Activated T-helper 2 cell treated with anti-CD3 and anti-CD28 coated beads, Interferon-gamma antibody, Interleukin-2, Interleukin-4, amounts not matched to agents 10 μg/mL and 5 μg/mL and 100 μg/mL, durations not matched to agents 14 hours and 24 hours and 36 hours (primary cell): ENCODE results near the gene NFATC2IP. TPM values are rescaled to one million over a fixed set of nuclear protein-coding genes. Genes with fewer than 3 reads are reported as not detected.
"Not testable (repeated sequence)": the region's sequence is repeated elsewhere in the genome, so short reads cannot be mapped to it uniquely, and the experiment has no call there.

Source experiments
- DNase-seq: peaks from one replicate; pipeline ENCODE4 v3.0.0; 2021; ENCODE audit warnings: low spot score
- H3K27ac Mint-ChIP-seq: one replicate; pipeline ENCODE4 v1.8.0; 2021; ENCODE audit warnings: mixed read lengths
- H3K27me3 Mint-ChIP-seq: one replicate; pipeline ENCODE4 v1.8.0; 2021; ENCODE audit warnings: low read depth, mixed read lengths
- H3K36me3 Mint-ChIP-seq: one replicate; pipeline ENCODE4 v1.8.0; 2021; ENCODE audit warnings: low read depth, mixed read lengths
- H3K4me1 Mint-ChIP-seq: one replicate; pipeline ENCODE4 v1.8.0; 2021; ENCODE audit warnings: low read depth, mixed read lengths
- H3K4me3 Mint-ChIP-seq: one replicate; pipeline ENCODE4 v1.8.0; 2021; ENCODE audit warnings: low read depth, mild to moderate bottlenecking, moderate library complexity, mixed read lengths
- H3K9me3 Mint-ChIP-seq: one replicate; pipeline ENCODE4 v1.8.0; 2021; ENCODE audit warnings: mixed read lengths
- intact Hi-C: fragments of 100-400 bp; cut with micrococcal nuclease; formaldehyde crosslinking; loops from one replicate; pipeline ENCODE4 v1.15.1; 2023
- total RNA-seq: library from RNA; stranded (reverse); gene quantifications from 2 replicates; pipeline ENCODE4 v1.2.3, GENCODE V29; 2022

Gene NFATC2IP
- total RNA-seq, 1 donor from 2014 or later: 106 TPM

DNA sequence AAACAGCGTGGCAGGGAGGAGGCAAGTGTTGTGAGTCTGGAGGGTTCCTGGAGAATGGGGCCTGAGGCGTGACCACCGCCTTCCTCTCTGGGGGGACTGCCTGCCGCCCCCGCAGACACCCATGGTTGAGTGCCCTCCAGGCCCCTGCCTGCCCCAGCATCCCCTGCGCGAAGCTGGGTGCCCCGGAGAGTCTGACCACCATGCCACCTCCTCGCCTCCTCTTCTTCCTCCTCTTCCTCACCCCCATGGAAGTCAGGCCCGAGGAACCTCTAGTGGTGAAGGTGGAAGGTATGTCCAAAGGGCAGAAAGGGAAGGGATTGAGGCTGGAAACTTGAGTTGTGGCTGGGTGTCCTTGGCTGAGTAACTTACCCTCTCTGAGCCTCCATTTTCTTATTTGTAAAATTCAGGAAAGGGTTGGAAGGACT lies 18.9 kb upstream of the NFATC2IP start, which contains the start of gene CD19:
CD19 (plus strand) TSS at position 171 of the 425 bp plus-strand sequence; CDS start at position 201, 30 bp downstream.
- DNase-seq: no peak
- no peaks in the 10 kb centered on the region for H3K36me3 Mint-ChIP-seq
- H3K4me3 Mint-ChIP-seq: no peak within 1 kb of the TSS
- H3K9me3 Mint-ChIP-seq: no peaks in the 10 kb centered on the region
- intact Hi-C loops: no loop called here
- H3K27ac Mint-ChIP-seq: no peak within 1 kb of the TSS
- peaks cover 18% of the 10 kb centered on the region for H3K4me1 Mint-ChIP-seq
- no peaks in the 10 kb centered on the region for H3K27me3 Mint-ChIP-seq

DNA sequence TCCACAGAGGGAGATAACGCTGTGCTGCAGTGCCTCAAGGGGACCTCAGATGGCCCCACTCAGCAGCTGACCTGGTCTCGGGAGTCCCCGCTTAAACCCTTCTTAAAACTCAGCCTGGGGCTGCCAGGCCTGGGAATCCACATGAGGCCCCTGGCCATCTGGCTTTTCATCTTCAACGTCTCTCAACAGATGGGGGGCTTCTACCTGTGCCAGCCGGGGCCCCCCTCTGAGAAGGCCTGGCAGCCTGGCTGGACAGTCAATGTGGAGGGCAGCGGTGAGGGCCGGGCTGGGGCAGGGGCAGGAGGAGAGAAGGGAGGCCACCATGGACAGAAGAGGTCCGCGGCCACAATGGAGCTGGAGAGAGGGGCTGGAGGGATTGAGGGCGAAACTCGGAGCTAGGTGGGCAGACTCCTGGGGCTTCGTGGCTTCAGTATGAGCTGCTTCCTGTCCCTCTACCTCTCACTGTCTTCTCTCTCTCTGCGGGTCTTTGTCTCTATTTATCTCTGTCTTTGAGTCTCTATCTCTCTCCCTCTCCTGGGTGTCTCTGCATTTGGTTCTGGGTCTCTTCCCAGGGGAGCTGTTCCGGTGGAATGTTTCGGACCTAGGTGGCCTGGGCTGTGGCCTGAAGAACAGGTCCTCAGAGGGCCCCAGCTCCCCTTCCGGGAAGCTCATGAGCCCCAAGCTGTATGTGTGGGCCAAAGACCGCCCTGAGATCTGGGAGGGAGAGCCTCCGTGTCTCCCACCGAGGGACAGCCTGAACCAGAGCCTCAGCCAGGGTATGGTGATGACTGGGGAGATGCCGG lies 18.2 kb upstream of the NFATC2IP start:
- no peak overlapping the region for H3K4me3 Mint-ChIP-seq
- DNase-seq: no peak
- H3K9me3 Mint-ChIP-seq: no peaks in the 10 kb centered on the region
- H3K27me3 Mint-ChIP-seq: no peaks in the 10 kb centered on the region
- no peak overlapping the region for H3K27ac Mint-ChIP-seq
- no peaks in the 10 kb centered on the region for H3K36me3 Mint-ChIP-seq
- intact Hi-C loops: no loop called here
- H3K4me1 Mint-ChIP-seq: peaks cover 18% of the 10 kb centered on the region

DNA sequence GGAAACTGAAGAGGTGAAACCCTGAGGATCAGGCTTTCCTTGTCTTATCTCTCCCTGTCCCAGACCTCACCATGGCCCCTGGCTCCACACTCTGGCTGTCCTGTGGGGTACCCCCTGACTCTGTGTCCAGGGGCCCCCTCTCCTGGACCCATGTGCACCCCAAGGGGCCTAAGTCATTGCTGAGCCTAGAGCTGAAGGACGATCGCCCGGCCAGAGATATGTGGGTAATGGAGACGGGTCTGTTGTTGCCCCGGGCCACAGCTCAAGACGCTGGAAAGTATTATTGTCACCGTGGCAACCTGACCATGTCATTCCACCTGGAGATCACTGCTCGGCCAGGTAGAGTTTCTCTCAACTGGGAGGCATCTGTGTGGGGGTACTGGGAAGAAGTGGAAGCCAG lies 17.6 kb upstream of the NFATC2IP start:
- Mint-ChIP-seq H3K36me3 (no peaks in the 10 kb centered on the region), H3K9me3 (no peaks in the 10 kb centered on the region), H3K4me3 (no peak overlapping the region), H3K27ac (no peak overlapping the region), H3K4me1 (peaks cover 18% of the 10 kb centered on the region), H3K27me3 (no peaks in the 10 kb centered on the region)
- intact Hi-C loops: no loop called here
- no peak for DNase-seq

DNA sequence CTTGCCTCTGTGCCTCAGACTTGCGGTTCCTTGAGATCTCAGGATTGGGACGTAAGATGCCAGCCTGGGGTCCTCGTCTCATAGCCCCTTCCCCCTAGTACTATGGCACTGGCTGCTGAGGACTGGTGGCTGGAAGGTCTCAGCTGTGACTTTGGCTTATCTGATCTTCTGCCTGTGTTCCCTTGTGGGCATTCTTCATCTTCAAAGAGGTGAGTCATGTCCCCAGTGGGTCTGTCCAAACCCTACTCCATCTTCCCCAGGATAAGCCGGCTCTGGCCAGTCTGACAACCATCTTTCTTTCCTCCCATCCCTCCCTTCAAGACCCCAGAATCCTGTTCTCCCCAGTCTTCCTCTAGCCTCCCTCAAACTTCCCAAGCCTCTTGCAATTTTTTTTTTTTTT lies 15.4 kb upstream of the NFATC2IP start:
- Mint-ChIP-seq H3K4me3 (no peak overlapping the region), H3K36me3 (no peaks in the 10 kb centered on the region), H3K9me3 (no peaks in the 10 kb centered on the region), H3K27me3 (no peaks in the 10 kb centered on the region), H3K27ac (no peak overlapping the region), H3K4me1 (peaks cover 18% of the 10 kb centered on the region)
- intact Hi-C loops: no loop called here
- no peak for DNase-seq

- Mint-ChIP-seq H3K27me3 (no peaks in the 10 kb centered on the region), H3K27ac (peak overlapping the region; percentile 10), H3K4me3 (peak overlapping the region; percentile 72), H3K4me1 (peaks cover 11% of the 10 kb centered on the region), H3K36me3 (no peaks in the 10 kb centered on the region), H3K9me3 (no peaks in the 10 kb centered on the region)
- intact Hi-C loops: no loop called here
- peak; percentile 87 for DNase-seq
These were observed 14.6 kb upstream of the NFATC2IP start for GRCh38 chr16:28935924-28936783.

DNA sequence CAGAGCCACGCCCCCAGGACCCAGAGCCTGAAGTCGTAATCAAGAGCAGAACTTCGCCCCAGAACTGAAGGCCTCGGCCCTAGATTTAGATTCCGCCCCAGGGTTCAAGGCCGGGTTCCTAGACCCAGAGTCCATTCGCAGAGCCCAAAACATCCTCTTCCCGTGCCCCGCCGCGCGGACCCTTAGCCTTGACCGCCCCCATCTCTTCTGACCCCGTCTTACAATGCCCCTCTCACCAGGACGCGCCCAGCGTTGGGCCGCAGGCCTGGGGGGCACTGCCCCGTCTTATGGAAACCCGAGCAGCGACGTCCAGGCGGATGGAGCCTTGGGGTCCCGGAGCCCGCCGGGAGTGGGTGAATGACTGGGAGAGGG lies 14.0 kb upstream of the NFATC2IP start:
- Mint-ChIP-seq H3K36me3 (no peaks in the 10 kb centered on the region), H3K27ac (no peak overlapping the region), H3K4me1 (peaks cover 11% of the 10 kb centered on the region), H3K9me3 (no peaks in the 10 kb centered on the region), H3K4me3 (peak overlapping the region; percentile 72), H3K27me3 (no peaks in the 10 kb centered on the region)
- intact Hi-C loops: no loop called here
- no peak for DNase-seq

DNA sequence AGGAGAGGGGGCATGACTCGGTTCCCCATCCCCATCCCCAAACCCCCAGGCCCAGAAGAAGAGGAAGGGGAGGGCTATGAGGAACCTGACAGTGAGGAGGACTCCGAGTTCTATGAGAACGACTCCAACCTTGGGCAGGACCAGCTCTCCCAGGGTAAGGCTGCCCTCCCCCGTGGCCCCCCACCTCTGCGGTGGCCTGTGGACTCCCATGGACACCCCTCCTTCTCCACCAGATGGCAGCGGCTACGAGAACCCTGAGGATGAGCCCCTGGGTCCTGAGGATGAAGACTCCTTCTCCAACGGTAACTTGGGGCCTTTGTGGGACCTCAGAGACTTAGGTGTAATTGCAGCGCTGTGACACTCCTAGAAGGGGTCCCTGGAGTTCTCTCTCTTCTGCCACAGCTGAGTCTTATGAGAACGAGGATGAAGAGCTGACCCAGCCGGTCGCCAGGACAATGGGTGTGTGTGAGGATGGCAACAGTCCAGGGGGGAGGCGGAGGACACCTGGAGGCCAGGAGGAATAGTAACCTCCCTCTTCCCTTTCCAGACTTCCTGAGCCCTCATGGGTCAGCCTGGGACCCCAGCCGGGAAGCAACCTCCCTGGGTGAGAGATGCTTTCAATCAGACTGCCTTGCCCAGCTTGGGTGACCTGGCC lies 13.4 kb upstream of the NFATC2IP start:
- intact Hi-C loops: no loop called here
- no peaks in the 10 kb centered on the region for H3K9me3 Mint-ChIP-seq

DNA sequence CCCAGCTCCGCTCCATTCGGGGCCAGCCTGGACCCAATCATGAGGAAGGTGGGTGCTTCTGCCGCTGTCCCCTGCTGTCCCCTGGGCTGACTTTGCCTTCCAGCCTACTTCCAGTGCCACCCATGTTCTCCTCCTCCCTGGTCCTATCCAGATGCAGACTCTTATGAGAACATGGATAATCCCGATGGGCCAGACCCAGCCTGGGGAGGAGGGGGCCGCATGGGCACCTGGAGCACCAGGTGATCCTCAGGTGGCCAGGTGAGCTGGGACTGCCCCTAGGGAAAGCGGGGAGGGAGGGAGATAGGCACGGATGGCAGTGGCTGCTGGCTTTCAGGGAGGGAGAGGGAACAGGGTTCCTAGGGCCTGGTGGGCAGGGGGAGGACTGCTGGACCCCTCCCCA lies 12.0 kb upstream of the NFATC2IP start:
- no peak overlapping the region for H3K27ac Mint-ChIP-seq
- intact Hi-C loops: no loop called here

More for the DNA sequence above, 13.4 kb upstream of the NFATC2IP start:
- Mint-ChIP-seq H3K27me3 (no peaks in the 10 kb centered on the region), H3K27ac (no peak overlapping the region), H3K36me3 (no peaks in the 10 kb centered on the region), H3K4me1 (peaks cover 11% of the 10 kb centered on the region), H3K4me3 (no peak overlapping the region)
- no peak for DNase-seq

GRCh38 chr16:28939825-28940224 lies 10.9 kb upstream of the NFATC2IP start:
- H3K9me3 Mint-ChIP-seq, H3K27me3 Mint-ChIP-seq, H3K27ac Mint-ChIP-seq, DNase-seq, H3K4me3 Mint-ChIP-seq, intact Hi-C loops, H3K36me3 Mint-ChIP-seq: not testable (repeated sequence)
- H3K4me1 Mint-ChIP-seq: peaks cover 14% of the 10 kb centered on the region

More for the DNA sequence above, 12.0 kb upstream of the NFATC2IP start:
- no peaks in the 10 kb centered on the region for H3K9me3 Mint-ChIP-seq
- DNase-seq: no peak
- H3K4me3 Mint-ChIP-seq: no peak overlapping the region
- H3K4me1 Mint-ChIP-seq: peaks cover 12% of the 10 kb centered on the region
- H3K36me3 Mint-ChIP-seq: no peaks in the 10 kb centered on the region
- H3K27me3 Mint-ChIP-seq: no peaks in the 10 kb centered on the region

DNA sequence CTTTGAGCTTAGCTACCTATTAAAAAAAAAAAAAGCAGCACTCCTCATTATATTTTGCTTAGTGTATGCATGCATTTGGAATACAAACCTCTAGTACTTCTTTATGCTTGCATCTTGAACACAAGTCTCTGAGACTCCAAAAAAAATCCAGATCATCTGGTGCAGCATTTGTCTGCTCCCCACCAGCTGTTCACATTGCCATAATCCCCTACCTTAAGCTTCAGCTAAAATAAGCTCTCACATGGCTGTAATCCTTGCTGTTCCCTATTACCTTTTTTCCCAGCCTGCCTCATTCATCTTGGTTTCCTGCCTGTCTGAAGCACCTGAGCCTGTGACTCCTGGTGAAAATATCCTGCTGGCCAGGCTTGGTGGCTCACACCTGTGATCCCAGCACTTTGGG lies 7.5 kb upstream of the NFATC2IP start:
- intact Hi-C loops: no loop called here
- H3K4me3 Mint-ChIP-seq: no peak overlapping the region
- H3K27ac Mint-ChIP-seq: no peak overlapping the region
- no peaks in the 10 kb centered on the region for H3K9me3 Mint-ChIP-seq
- peaks cover 13% of the 10 kb centered on the region for H3K4me1 Mint-ChIP-seq
- no peak for DNase-seq
- no peaks in the 10 kb centered on the region for H3K36me3 Mint-ChIP-seq
- no peaks in the 10 kb centered on the region for H3K27me3 Mint-ChIP-seq

GRCh38 chr16:28946681-28947080 lies 4.1 kb upstream of the NFATC2IP start:
- Mint-ChIP-seq H3K27ac (no peak overlapping the region), H3K4me3 (no peak overlapping the region), H3K27me3 (no peaks in the 10 kb centered on the region), H3K36me3 (peaks cover 8% of the 10 kb centered on the region), H3K9me3 (no peaks in the 10 kb centered on the region), H3K4me1 (peaks cover 14% of the 10 kb centered on the region)
- intact Hi-C loops: no loop called here
- no peak for DNase-seq

- Mint-ChIP-seq H3K27ac (peak overlapping the region; percentile 79), H3K36me3 (peaks cover 50% of the 10 kb centered on the region), H3K4me3 (peak overlapping the region; percentile 92), H3K9me3 (no peaks in the 10 kb centered on the region), H3K4me1 (peaks cover 17% of the 10 kb centered on the region), H3K27me3 (no peaks in the 10 kb centered on the region)
- DNase-seq: no peak
- intact Hi-C loops: loop anchor here (2.0 kb wide), 3 partner anchors 23 to 57 kb away; partner anchors contain the start of genes RABEP2 and SPNS1
These were observed 740 bp downstream of the NFATC2IP start for GRCh38 chr16:28951410-28951943.
